NCI-H510A (cell line): ENCODE measurements around the gene LINGO3.

Experiments used
- DNase-seq: peaks from one replicate; lab custom pipeline; 2025; lab: John Stamatoyannopoulos, UW

Gene LINGO3

DNA sequence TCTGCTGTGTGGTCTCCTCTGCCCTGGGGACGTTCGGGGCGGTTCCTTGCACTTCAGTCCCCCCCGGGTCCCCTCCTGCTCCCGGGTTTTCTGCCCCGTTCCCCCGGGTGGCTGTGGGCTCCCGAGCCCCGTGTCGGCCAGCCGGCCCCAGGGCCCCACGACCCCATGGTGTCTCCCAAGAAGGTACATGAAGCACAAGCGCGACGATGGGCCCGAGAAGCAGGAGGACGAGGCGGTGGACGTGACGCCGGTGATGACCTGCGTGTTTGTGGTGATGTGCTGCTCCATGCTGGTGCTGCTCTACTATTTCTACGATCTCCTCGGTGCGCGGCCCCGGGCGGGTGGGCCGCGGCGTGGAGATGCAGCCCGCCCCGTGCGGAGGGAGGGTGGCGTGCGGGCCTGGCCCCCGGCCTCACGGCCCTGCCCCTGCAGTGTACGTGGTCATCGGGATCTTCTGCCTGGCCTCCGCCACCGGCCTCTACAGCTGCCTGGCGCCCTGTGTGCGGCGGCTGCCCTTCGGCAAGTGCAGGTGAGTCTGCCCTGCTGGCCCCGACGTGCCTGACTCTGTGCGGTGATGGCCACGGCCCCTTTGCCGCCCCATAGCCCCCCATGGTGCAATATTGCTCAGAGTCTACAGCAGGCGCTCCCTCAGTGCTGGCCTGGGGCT lies 31.8 kb upstream of the LINGO3 start:
- DNase-seq = no peak

DNA sequence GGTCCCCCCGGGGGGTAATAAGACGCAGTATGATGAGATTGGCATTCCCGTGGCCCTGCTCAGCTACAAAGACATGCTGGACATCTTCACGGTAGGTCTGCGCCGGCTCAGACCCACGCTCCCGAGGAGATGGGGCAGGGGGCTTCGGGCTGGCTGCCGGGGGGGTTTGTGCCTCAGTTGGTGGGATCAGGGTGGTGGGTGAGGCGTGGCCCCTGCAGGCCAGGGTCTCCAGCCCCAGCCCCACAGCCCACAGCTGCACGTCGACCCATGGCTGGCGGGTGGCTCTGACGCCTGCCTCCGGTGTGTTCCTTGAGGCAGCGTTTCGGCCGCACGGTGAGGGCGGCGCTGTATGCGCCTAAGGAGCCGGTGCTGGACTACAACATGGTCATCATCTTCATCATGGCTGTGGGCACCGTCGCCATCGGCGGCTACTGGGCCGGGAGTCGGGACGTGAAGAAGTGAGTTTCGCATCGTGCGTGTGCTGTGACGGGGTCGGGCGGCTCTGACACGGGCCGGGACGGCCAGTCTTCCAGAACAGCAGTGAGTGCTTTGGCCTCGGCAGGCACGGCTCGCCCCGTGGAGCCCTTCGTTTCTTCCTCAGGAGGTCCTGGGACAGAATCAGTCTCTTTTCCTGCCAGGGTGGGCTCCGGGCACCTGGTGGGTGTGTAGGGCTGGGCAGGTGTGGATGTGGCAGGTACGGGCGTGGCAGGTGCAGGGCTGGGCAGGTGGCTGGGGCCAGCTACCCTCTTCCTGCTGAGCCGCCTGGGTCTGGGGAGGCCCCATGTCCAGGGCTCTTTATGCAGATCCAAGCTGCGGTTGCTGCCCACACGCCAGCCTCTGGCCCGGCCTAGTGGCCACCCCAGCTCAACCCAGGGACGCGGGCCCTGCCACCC lies 31.0 kb upstream of the LINGO3 start:
- DNase-seq = no peak

GRCh38 chr19:2338055-2338615 lies 30.2 kb upstream of the LINGO3 start:
- no peak for DNase-seq

- peak; percentile 75 for DNase-seq
Observed at GRCh38 chr19:2337329-2337707, 29.4 kb upstream of the LINGO3 start.

- DNase-seq = no peak
Observed at GRCh38 chr19:2336528-2337328, 28.8 kb upstream of the LINGO3 start.

- DNase-seq = no peak
Observed at GRCh38 chr19:2335848-2336247, 27.9 kb upstream of the LINGO3 start.

DNA sequence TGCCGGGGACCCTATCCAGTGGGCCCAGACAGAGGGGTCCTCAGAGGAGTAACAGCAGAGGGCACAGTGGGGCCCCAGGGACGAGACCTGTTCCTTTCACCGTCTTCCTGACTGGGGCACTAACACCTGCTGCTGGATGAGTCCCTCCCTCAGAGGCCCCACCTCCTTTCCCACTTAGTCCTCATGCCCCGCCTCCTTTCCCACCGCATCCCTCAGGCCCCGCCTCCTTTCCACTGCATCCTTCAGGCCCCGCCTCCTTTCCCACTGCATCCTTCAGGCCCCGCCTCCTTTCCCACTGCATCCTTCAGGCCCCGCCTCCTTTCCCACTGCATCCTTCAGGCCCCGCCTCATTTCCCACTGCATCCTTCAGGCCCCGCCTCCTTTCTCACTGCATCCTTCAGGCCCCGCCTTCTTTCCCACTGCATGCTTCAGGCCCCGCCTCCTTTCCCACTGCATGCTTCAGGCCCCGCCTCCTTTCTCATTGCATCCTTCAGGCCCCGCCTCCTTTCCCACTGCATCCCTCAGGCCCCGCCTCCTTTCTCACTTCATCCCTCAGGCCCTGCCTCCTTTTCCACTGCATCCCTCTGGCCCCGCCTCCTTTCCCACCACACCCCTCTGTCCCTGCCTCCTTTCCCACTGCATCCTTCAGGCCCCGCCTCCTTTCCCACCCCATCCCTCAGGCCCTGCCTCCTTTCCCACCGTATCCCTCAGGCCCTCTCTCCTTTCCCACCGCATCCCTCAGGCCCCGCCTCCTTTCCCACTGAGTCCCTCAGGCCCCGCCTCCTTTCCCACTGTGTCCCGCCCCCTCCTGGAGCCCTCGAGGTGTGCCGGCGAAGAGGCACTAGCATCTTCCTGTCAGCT lies 27.3 kb upstream of the LINGO3 start:
- DNase-seq = no peak

GRCh38 chr19:2334426-2334825 lies 26.5 kb upstream of the LINGO3 start:
- DNase-seq = no peak

GRCh38 chr19:2333807-2334211 lies 25.9 kb upstream of the LINGO3 start:
- no peak for DNase-seq

- DNase-seq = peak; percentile 79
Observed at GRCh38 chr19:2333027-2333806, 25.3 kb upstream of the LINGO3 start.

DNA sequence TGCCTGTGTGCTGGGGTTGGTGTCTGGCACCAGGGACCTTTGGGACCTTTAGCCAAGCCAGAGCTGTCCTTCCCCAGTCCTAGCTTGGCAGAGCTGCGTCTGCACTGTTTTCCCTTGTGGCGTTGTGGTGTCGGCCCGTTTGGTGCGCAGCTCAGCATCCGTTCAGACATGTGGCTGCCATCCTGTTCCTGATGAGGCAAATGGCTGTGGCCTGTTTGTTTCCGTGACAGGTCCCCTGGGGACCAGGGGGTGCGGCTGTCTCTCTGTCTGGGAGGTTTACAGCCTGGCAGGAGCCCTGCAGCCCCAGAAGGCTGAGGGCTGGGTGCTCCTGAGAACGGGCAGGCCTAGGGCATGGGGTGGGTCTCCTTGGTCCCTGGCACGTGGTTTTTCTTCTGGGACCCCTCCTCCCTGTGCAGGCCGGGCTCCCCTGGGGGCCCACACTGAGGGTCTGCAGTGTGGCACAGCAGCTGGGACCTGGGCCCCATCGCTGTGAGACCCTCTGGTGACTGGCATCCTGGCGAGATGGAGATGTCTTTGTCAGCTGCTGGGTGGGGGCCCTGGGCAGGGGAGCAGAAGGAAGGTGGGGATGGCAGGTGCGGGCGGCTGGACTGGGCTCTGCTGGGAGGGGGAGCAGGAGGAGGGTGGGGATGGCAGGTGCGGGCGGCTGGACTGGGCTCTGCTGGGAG lies 24.5 kb upstream of the LINGO3 start:
- no peak for DNase-seq

DNA sequence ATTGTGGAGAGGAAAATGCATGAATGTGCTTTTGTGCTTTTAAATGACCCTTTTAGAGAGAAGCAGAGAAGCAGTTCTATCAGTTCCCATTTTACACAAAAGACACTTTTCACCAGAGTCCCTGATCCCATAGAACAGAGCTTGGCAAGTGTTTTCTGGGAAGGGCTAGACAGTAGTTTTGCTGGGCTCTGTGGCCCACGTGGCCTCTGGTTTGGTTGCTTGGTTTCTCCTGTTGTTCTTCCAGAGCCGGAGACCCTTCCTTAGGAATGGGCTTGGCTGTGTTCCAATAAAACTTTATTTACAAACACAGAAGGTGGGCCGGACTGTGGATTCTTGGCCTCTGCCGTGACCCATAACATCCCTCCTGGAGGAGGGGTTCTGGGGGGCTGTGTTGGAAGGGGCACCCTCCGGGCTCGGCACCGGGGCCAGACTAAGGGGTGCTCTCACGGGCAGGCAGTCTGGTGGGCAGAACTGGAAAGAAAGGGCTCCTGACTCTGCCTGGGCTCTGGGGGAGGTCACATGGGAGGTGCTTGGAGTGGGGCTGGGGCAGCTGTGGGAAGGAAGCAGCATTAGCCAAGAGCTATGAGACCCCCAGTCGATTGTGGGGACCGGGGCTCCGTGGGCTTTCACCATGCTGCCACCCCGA lies 23.8 kb upstream of the LINGO3 start:
- no peak for DNase-seq

- DNase-seq = no peak
Observed at GRCh38 chr19:2330632-2331284, 22.8 kb upstream of the LINGO3 start.

DNA sequence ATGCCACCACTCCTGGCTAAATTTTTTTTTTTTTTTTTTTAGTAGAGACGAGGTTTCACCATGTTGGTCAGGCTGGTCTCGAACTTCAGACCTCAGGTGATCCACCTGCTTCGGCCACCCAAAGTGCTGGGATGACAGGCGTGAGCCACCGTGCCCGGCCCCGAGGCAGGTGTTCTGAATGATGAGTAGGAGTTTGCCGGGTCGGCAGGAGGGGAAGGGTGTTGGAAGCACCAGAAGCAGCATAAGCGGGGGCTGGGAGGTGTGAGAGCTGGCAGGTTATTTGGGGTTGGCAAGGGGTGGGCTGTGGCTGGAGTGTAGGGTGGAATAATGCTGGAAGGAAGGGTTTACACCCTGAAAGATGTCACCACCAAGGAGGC lies 22.3 kb upstream of the LINGO3 start:
- no peak for DNase-seq

GRCh38 chr19:2329501-2329916 lies 21.6 kb upstream of the LINGO3 start:
- DNase-seq = no peak

- DNase-seq = no peak
Observed at GRCh38 chr19:2329149-2329478, 21.2 kb upstream of the LINGO3 start.

DNA sequence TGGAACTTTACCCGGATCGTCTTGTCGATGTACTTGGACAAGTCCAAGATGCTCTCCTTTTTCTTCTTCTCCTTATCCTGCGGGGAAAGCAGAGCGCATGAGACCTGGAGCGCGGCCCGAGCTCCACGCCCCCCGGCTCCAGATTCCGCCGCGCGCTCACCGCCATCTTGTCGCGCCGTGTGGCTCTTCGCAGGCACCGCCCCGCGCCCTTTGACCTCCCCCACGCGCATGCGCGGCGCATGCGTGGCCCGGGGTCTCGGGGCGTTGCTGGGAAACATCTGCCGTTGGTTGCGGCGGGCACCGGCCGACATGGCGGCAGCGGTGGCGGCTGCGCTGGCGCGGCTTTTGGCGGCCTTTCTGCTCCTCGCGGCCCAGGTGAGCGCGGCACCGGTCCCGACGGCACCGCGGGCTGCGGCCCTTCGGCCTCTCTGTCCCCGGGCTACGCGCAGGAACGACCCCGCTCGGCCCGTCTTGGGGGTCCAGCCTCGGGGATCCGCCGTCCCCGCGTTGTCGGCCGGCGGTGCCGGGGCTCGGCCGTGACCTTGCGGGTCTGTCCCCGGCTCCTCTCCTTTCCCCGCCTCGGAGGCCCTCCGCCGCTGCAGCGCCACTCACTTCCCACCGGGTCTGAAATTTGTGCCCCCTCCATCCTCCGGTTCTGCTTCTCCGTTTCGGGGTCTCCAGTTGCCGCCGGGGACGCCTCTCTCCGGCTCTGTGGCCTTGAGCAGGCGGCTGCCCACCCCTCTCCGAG lies 20.6 kb upstream of the LINGO3 start, which contains the start of the genes LSM7 and SPPL2B:
Gene LSM7, minus strand, starts transcription at position 186 of the 748 bp plus-strand sequence. Its CDS starts 20 bp downstream, at position 166.
Gene SPPL2B, plus strand, starts transcription at position 284 of the 748 bp plus-strand sequence. Its CDS starts 26 bp downstream, at position 310.
- DNase-seq = no peak

GRCh38 chr19:2327773-2328400 lies 19.9 kb upstream of the LINGO3 start:
- DNase-seq = no peak
